ENCODE data around the gene KHK. TPM values are rescaled to one million over a fixed set of nuclear protein-coding genes. Genes with fewer than 3 reads are reported as not detected.

KHK gene
- polyA plus RNA-seq = 10 to 100 TPM in 1 of 3 donors, 1 to 10 TPM in 2; 1.8 to 12.9 (median 4.4) TPM

GRCh38 chr2:27086724-27087593, at the start of gene KHK:
KHK (plus strand) TSS chr2:27086772; CDS start chr2:27087260, 488 bp downstream.
- H3K27ac ChIP-seq (ENCODE audit: low read depth, low read length) = no peak within 1 kb of the TSS
- 4 to 14% (median 13%) methylated on average over 51 to 54 of the region's 54 CpGs for WGBS, 3 donors

GRCh38 chr2:27038012-27038411, 48.6 kb upstream of the KHK start:
- WGBS, 3 donors = 86 to 92% (median 91%) methylated on average over 6 of the region's 6 CpGs
- H3K27ac ChIP-seq (ENCODE audit: low read depth, low read length) = no peak overlapping the region

GRCh38 chr2:27038631-27039339, 47.8 kb upstream of the KHK start:
- no peak overlapping the region for H3K27ac ChIP-seq (ENCODE audit: low read depth, low read length)
- WGBS, 3 donors = 86 to 89% (median 88%) methylated on average over 17 of the region's 17 CpGs

GRCh38 chr2:27039426-27039825, 47.1 kb upstream of the KHK start:
- H3K27ac ChIP-seq (ENCODE audit: low read depth, low read length) = no peak overlapping the region
- 90 to 95% (median 91%) methylated on average over 6 of the region's 6 CpGs for whole genome bisulfite sequencing, 3 donors

- no peak overlapping the region for H3K27ac ChIP-seq (ENCODE audit: low read depth, low read length)
- 94 to 96% (median 95%) methylated on average over 7 of the region's 7 CpGs for WGBS, 3 donors
Observed at GRCh38 chr2:27039871-27040270, 46.7 kb upstream of the KHK start.

- WGBS, 3 donors = 86 to 92% (median 92%) methylated on average over 8 of the region's 8 CpGs
- H3K27ac ChIP-seq (ENCODE audit: low read depth, low read length) = no peak overlapping the region
Observed at GRCh38 chr2:27040282-27040681, 46.3 kb upstream of the KHK start.

- H3K27ac ChIP-seq (ENCODE audit: low read depth, low read length) = no peak overlapping the region
- WGBS, 3 donors = 60 to 67% (median 66%) methylated on average over 5 of the region's 5 CpGs
Observed at GRCh38 chr2:27041752-27042151, 44.8 kb upstream of the KHK start.

GRCh38 chr2:27042159-27042661, 44.4 kb upstream of the KHK start:
- no peak overlapping the region for H3K27ac ChIP-seq (ENCODE audit: low read depth, low read length)
- WGBS, 3 donors = 68 to 77% (median 76%) methylated on average over 10 of the region's 10 CpGs

GRCh38 chr2:27042985-27043634, 43.5 kb upstream of the KHK start:
- no peak overlapping the region for H3K27ac ChIP-seq (ENCODE audit: low read depth, low read length)
- 87 to 92% (median 91%) methylated on average over 7 of the region's 7 CpGs for WGBS, 3 donors

- 9 to 16% (median 9%) methylated on average over 40 to 52 of the region's 52 CpGs for WGBS, 3 donors
- H3K27ac ChIP-seq (ENCODE audit: low read depth, low read length) = no peak overlapping the region
Observed at GRCh38 chr2:27049422-27050280, 36.9 kb upstream of the KHK start.

- 0% methylated on average over 48 of the region's 48 CpGs for WGBS, 3 donors
Observed at GRCh38 chr2:27050281-27050995, 36.1 kb upstream of the KHK start.

GRCh38 chr2:27050996-27051901, 35.3 kb upstream of the KHK start, which contains the start of gene AGBL5:
AGBL5 (plus strand) TSS chr2:27051668; CDS start chr2:27052959, 1,291 bp downstream.
- 0% methylated on average over 63 to 67 of the region's 67 CpGs for WGBS, 3 donors
- H3K27ac ChIP-seq (ENCODE audit: low read depth, low read length) = peak within 1 kb of the TSS; percentile 34

More at GRCh38 chr2:27050281-27050995, 36.1 kb upstream of the KHK start:
- no peak overlapping the region for H3K27ac ChIP-seq (ENCODE audit: low read depth, low read length)

- H3K27ac ChIP-seq (ENCODE audit: low read depth, low read length) = no peak overlapping the region
- 3 to 6% (median 6%) methylated on average over 17 to 24 of the region's 24 CpGs for WGBS, 3 donors
Observed at GRCh38 chr2:27051902-27052645, 34.5 kb upstream of the KHK start.

GRCh38 chr2:27053321-27053720, 33.3 kb upstream of the KHK start:
- no peak overlapping the region for H3K27ac ChIP-seq (ENCODE audit: low read depth, low read length)
- 87 to 91% (median 88%) methylated on average over 11 of the region's 11 CpGs for WGBS, 3 donors

- WGBS, 3 donors = 84 to 94% (median 91%) methylated on average over 8 of the region's 8 CpGs
- H3K27ac ChIP-seq (ENCODE audit: low read depth, low read length) = no peak overlapping the region
Observed at GRCh38 chr2:27053776-27054175, 32.8 kb upstream of the KHK start.

- no peak overlapping the region for H3K27ac ChIP-seq (ENCODE audit: low read depth, low read length)
- WGBS, 3 donors = 95% methylated on average over 11 of the region's 11 CpGs
Observed at GRCh38 chr2:27054721-27055120, 31.9 kb upstream of the KHK start.
